Stimulated activated CD8-positive, alpha-beta memory T cell treated with anti-CD3 and anti-CD28 coated beads, Interleukin-2, amount 100 ng/mL, for 48 hours (primary cell): ENCODE measurements around the gene PPIL1.

Experiments
- DNase-seq, 2 donors: peaks; one replicate each; pipeline ENCODE4 v3.0.0-alpha.2; 2020; ENCODE audit warnings: low read depth in 2 of 2

Gene PPIL1

GRCh38 chr6:36855750-36856149 is 18.9 kb downstream of the PPIL1 start:
- DNase-seq = no peak

- no peak for DNase-seq
Observed at GRCh38 chr6:36853325-36853724, 21.3 kb downstream of the PPIL1 start.

DNA sequence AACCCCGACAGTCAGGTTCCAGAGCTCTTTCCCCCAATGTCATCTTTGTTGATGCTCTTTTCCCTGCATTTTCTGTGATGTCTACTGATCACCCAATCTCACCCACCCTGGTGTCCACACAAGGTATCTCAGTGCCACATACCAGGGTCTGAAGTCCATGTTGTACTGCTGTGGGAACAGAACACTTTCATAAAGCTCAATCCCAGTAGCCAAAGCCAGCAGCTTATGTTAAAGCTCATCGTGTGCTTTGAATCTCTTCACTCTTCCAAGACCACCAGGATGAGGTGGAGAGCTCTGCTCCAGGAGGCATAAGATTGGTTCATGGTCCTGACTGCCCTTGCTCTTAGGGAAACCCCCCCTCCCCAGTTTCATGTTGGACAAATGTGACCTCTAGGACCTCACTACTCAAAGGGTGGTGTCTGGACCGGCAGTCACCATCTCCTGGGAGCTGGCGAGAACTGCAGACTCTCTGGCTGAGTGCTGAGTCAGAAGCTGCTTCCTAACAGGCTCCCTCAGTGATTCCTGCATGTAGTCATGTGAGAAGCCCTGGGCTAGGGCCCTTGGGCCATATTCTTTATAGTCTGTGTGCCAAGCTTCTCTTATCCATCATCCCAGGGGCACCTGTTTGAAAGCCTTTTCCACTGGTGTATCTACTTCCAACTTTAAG is 22.0 kb downstream of the PPIL1 start:
- DNase-seq = no peak

DNA sequence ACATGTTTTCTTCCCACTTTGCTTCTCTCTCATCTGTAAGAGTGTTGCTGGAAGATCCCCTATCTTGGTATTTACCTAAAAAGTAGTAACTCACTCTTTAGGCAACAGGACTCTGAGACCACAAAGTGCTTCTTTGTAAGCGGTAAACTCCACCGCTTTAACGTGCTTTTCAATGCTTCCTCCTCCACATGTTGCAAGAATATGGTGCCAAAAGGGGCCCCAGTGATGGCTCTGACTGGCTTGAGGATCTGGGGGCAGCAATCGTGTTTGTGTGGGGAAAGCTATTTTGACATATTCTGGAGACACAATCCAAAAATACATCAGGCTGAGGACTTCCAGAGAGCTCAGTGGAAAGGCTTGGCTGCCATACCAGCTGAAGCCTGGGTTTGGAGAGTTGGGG is 23.0 kb downstream of the PPIL1 start:
- no peak for DNase-seq

DNA sequence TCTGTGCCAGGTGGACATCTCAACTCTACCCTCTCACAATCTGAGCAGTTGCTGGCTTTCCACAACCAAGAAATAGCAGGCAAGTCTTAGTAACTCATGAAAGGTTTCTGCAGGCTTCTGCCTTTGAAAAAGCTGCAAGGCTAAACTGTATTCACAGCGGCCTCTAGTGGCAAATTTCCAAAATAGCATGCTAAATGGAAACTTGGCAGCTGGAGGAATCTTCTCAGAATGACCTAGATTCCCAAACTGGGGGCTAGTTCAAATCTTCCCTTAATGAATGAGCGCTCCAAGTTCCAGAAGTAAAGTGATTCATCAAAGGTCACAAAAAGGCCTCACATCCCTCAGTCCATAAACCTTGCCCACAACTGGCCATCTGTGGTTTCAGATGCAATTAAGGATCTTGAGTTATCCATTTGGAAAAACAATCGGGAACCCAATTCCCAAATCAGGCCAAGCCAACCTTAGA is 23.4 kb downstream of the PPIL1 start:
- DNase-seq = no peak

GRCh38 chr6:36850021-36850420 is 24.6 kb downstream of the PPIL1 start:
- no peak for DNase-seq

GRCh38 chr6:36848658-36849441 is 25.8 kb downstream of the PPIL1 start:
- DNase-seq = no peak

GRCh38 chr6:36847991-36848390 is 26.6 kb downstream of the PPIL1 start:
- DNase-seq = no peak

GRCh38 chr6:36847152-36847551 is 27.5 kb downstream of the PPIL1 start:
- DNase-seq = no peak

- DNase-seq = no peak
Observed at GRCh38 chr6:36845233-36845632, 29.4 kb downstream of the PPIL1 start.

DNA sequence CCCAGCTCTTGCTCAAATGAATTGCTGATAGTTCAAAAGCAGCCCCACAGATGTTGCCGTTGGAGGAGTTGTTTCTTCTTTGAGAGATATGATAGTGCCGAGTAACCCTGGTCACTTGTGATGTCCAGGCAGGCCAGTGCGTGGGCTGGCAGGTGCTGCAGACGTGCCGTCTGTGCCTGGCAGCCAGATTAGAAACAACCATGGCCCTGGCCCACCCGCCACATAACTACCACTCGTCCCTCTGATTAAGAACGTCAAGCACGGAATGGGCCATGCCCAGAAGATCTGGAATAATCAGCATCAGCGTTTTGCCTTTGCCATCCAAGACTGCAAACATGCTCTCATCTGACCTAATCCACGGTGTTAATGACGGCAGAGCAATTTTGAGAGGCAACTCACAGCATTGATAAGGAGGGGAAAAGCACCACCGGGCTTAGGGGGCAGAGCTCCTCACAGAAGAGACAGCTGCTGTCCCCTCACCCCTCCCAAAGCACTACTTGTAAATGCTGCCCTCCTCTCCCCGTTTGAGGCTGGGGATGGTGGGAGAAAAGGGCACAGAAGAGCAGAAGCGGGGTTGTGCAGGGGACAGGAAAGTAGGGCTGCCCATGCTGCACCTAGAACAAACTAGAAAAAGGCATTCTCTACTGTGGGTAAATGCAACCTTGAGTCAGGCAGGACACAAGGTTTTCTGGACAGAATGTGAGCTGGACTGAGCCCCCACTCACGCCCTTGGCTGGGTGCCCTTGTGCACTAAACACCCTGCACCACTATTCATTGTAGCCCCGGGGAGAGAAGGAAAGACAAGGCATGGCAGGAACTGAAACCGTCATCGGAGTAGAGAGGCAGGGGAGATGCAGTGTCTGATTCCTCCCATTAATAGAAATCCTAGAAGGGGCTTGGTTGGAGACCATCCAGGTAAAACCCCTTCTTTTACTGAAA is 30.1 kb downstream of the PPIL1 start:
- no peak for DNase-seq

DNA sequence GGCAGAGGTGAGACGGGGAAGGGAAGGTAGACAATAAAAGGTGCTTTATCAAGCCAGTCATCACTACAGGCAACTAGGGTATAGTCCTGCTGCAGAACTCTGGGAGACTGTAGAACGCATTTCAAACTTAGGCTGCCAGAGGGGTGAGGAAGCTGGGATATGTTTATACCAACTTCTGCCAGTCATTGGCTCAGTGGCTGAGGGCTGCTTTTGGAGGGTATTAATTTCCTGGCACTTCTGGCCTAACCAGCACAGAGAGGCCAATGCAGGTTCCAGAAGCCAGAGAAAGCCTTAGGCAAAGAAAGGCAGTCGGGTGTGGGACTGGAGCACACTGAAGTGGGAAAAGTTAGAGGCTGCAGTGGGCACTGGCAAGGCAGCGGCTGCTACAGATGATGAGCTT is 31.4 kb downstream of the PPIL1 start:
- no peak for DNase-seq

DNA sequence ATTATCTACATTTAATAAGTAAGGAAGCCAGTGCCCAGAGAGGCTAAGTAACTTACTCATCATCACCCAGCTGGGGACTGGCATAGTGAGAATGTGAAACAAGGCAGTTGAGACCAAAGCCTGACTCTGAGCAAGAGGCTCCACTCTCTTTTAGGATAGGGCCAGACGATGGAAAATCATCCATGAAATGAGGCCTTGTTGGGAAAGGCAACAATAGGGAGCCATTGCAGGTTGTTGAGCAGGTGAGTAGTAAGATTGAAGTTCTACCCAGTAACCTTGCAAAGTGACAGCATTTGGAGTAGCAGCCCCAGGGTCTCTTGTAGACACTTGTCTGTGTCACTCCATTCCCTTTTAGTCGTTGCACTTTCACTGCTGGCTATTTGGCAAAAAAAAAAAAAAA is 32.8 kb downstream of the PPIL1 start:
- DNase-seq = no peak

DNA sequence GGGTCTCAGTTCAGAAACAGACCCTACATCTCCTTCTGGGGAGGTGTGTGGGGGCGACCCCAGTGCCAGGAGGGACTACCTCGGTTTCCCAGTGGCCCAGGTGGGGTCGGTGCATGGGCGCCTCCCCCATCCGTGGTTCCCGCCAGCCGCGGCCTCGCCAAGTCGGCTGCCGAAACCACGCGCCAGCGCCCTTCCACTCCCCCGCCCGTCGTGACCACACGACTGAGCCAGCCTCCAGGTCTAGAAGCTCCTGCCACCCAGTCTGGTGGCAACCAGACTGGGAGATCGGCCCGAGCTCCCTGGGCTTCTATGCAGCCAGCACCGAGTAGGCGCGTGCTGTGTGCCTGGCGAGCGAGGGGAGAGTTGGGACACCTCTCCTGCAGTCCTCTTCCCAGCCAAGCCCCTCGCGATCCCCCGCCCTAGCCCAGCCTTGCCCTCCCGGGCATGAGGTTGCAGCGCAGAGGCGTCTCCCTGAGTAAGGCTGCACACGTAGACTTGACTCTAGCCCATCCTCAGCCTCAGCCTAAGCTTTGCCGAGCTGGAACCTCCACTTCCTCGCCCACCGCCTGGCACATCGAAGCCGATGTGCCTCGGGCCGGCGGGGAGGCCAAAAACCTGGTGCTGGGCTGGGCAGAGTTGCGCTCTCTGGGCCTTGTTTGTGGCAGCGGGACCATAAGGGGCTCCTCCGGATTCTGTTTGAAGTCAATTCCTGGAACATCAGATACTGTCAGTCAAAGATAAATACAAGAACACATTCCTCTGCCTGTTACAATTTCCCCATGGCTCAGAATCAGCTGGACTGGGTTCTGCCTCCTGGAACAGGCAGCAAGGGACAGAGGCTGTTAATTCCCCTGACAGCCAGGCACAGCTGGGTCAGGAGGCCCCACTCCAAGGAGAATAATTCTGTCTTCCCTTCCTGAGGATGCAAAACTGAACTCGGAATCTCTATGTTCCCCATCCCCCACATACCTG is 33.9 kb downstream of the PPIL1 start:
- DNase-seq = no peak

DNA sequence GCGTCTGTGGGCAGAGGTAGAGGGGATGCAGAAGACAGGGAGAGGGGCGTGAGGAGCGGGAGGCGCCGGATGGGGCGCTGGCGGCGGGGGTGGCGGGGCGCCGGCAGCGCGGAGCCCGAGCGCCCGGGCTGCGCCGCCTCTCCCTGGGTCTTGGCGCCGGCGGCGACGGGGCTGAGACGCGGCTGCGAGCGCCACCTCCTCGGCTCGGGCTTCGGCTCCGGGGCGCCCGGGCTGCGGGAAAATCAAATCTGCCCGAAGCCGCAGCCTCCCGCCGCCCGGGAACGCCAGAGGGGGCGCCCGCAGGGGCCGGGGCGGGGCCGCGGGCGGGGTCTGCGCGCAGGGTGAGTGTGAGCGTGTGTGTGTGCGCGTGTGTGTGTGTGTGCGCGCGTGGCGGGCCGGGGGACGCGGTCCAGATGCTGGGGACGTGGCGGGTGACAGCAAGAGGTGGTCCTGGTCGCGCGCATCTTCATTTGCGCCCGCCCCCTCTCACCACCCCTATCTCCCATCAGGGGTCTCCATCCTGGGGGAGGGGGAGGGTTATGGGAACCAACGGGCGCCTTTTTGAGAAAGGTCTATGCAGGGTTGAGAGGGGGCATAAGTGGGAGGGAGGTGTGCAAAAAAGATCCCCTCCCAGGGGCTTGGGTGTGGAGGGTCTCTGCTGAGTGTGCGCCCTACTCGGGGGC is 34.7 kb downstream of the PPIL1 start:
- no peak for DNase-seq

GRCh38 chr6:36838896-36839748 is 35.5 kb downstream of the PPIL1 start, which contains the start of gene CPNE5:
Gene CPNE5, minus strand, starts transcription at chr6:36839444. Its CDS starts 67 bp downstream, at chr6:36839377.
- no peak for DNase-seq

- no peak for DNase-seq
Observed at GRCh38 chr6:36837686-36838085, 36.9 kb downstream of the PPIL1 start.

GRCh38 chr6:36837022-36837339 is 37.6 kb downstream of the PPIL1 start:
- no peak for DNase-seq
